ENCODE data around the gene CRABP1.

Gene CRABP1

GRCh38 chr15:78304216-78305066 is 35.7 kb upstream of the CRABP1 start:
- Histone ChIP-seq H3K4me3 (no peak overlapping the region), H3K27ac (no peak overlapping the region), H3K9ac (ENCODE audit: insufficient read length) (no peak overlapping the region), H3K36me3 (ENCODE audit: insufficient read depth, low read length) (no peaks in the 10 kb centered on the region), H3K9me3 (ENCODE audit: low read depth, low read length) (no peaks in the 10 kb centered on the region)
- DNase-seq (ENCODE audit: low read depth, low spot score) = no peak
- TF ChIP-seq FOXP2 (optimal IDR thresholded peaks at IDR 0.05; ENCODE audit: control extremely low read depth, extremely low read length, insufficient read depth) (no peak), POLR2AphosphoS5 (IDR thresholded peaks at IDR 0.05; ENCODE audit: borderline replicate concordance, low read depth, low read length) (no peak), EZH2 (IDR thresholded peaks at IDR 0.05) (no peak)

GRCh38 chr15:78306176-78306774 is 33.9 kb upstream of the CRABP1 start:
- no peak for DNase-seq (ENCODE audit: low read depth, low spot score)
- H3K9me3 ChIP-seq (ENCODE audit: low read depth, low read length) = no peaks in the 10 kb centered on the region
- H3K27ac ChIP-seq = no peak overlapping the region
- H3K36me3 ChIP-seq (ENCODE audit: insufficient read depth, low read length) = no peaks in the 10 kb centered on the region
- H3K4me3 ChIP-seq = no peak overlapping the region
- no peak overlapping the region for H3K9ac ChIP-seq (ENCODE audit: insufficient read length)
- no peak for TF ChIP-seq EZH2 (IDR thresholded peaks at IDR 0.05)
- no peak for TF ChIP-seq POLR2AphosphoS5 (IDR thresholded peaks at IDR 0.05; ENCODE audit: borderline replicate concordance, low read depth, low read length)
- TF ChIP-seq FOXP2 (optimal IDR thresholded peaks at IDR 0.05; ENCODE audit: control extremely low read depth, extremely low read length, insufficient read depth) = no peak

- H3K36me3 ChIP-seq (ENCODE audit: insufficient read depth, low read length) = no peaks in the 10 kb centered on the region
- no peak overlapping the region for H3K4me3 ChIP-seq
- no peak for DNase-seq (ENCODE audit: low read depth, low spot score)
- TF ChIP-seq FOXP2 (optimal IDR thresholded peaks at IDR 0.05; ENCODE audit: control extremely low read depth, extremely low read length, insufficient read depth) (no peak), POLR2AphosphoS5 (IDR thresholded peaks at IDR 0.05; ENCODE audit: borderline replicate concordance, low read depth, low read length) (no peak), EZH2 (IDR thresholded peaks at IDR 0.05) (no peak)
- no peaks in the 10 kb centered on the region for H3K9me3 ChIP-seq (ENCODE audit: low read depth, low read length)
- H3K27ac ChIP-seq = no peak overlapping the region
- H3K9ac ChIP-seq (ENCODE audit: insufficient read length) = no peak overlapping the region
These were observed 32.2 kb upstream of the CRABP1 start for GRCh38 chr15:78307976-78308375.

GRCh38 chr15:78308422-78309032 is 31.6 kb upstream of the CRABP1 start:
- no peak for DNase-seq (ENCODE audit: low read depth, low spot score)
- Histone ChIP-seq H3K9me3 (ENCODE audit: low read depth, low read length) (no peaks in the 10 kb centered on the region), H3K4me3 (no peak overlapping the region), H3K36me3 (ENCODE audit: insufficient read depth, low read length) (no peaks in the 10 kb centered on the region), H3K9ac (ENCODE audit: insufficient read length) (no peak overlapping the region), H3K27ac (no peak overlapping the region)
- TF ChIP-seq FOXP2 (optimal IDR thresholded peaks at IDR 0.05; ENCODE audit: control extremely low read depth, extremely low read length, insufficient read depth) (no peak), POLR2AphosphoS5 (IDR thresholded peaks at IDR 0.05; ENCODE audit: borderline replicate concordance, low read depth, low read length) (no peak), EZH2 (IDR thresholded peaks at IDR 0.05) (no peak)

GRCh38 chr15:78311292-78311691 is 28.9 kb upstream of the CRABP1 start:
- no peak overlapping the region for H3K9ac ChIP-seq (ENCODE audit: insufficient read length)
- H3K27ac ChIP-seq = no peak overlapping the region
- no peaks in the 10 kb centered on the region for H3K36me3 ChIP-seq (ENCODE audit: insufficient read depth, low read length)
- TF ChIP-seq FOXP2 (optimal IDR thresholded peaks at IDR 0.05; ENCODE audit: control extremely low read depth, extremely low read length, insufficient read depth) (no peak), EZH2 (IDR thresholded peaks at IDR 0.05) (no peak), POLR2AphosphoS5 (IDR thresholded peaks at IDR 0.05; ENCODE audit: borderline replicate concordance, low read depth, low read length) (no peak)
- no peaks in the 10 kb centered on the region for H3K9me3 ChIP-seq (ENCODE audit: low read depth, low read length)
- no peak overlapping the region for H3K4me3 ChIP-seq
- no peak for DNase-seq (ENCODE audit: low read depth, low spot score)

GRCh38 chr15:78312536-78312935 is 27.6 kb upstream of the CRABP1 start:
- TF ChIP-seq POLR2AphosphoS5 (IDR thresholded peaks at IDR 0.05; ENCODE audit: borderline replicate concordance, low read depth, low read length) (no peak), FOXP2 (optimal IDR thresholded peaks at IDR 0.05; ENCODE audit: control extremely low read depth, extremely low read length, insufficient read depth) (no peak)
- Histone ChIP-seq H3K9me3 (ENCODE audit: low read depth, low read length) (no peaks in the 10 kb centered on the region), H3K9ac (ENCODE audit: insufficient read length) (no peak overlapping the region), H3K4me3 (no peak overlapping the region), H3K36me3 (ENCODE audit: insufficient read depth, low read length) (no peaks in the 10 kb centered on the region), H3K27ac (no peak overlapping the region)
- no peak for DNase-seq (ENCODE audit: low read depth, low spot score)

- H3K27ac ChIP-seq = no peak overlapping the region
- no peak for DNase-seq (ENCODE audit: low read depth, low spot score)
- H3K36me3 ChIP-seq (ENCODE audit: insufficient read depth, low read length) = no peaks in the 10 kb centered on the region
- no peak overlapping the region for H3K4me3 ChIP-seq
- H3K9me3 ChIP-seq (ENCODE audit: low read depth, low read length) = no peaks in the 10 kb centered on the region
- TF ChIP-seq FOXP2 (optimal IDR thresholded peaks at IDR 0.05; ENCODE audit: control extremely low read depth, extremely low read length, insufficient read depth) (no peak), EZH2 (IDR thresholded peaks at IDR 0.05) (no peak), POLR2AphosphoS5 (IDR thresholded peaks at IDR 0.05; ENCODE audit: borderline replicate concordance, low read depth, low read length) (no peak)
- no peak overlapping the region for H3K9ac ChIP-seq (ENCODE audit: insufficient read length)
These were observed 27.2 kb upstream of the CRABP1 start for GRCh38 chr15:78312957-78313356.

- no peaks in the 10 kb centered on the region for H3K36me3 ChIP-seq (ENCODE audit: insufficient read depth, low read length)
- H3K9me3 ChIP-seq (ENCODE audit: low read depth, low read length) = no peaks in the 10 kb centered on the region
- no peak overlapping the region for H3K9ac ChIP-seq (ENCODE audit: insufficient read length)
- no peak for TF ChIP-seq POLR2AphosphoS5 (IDR thresholded peaks at IDR 0.05; ENCODE audit: borderline replicate concordance, low read depth, low read length)
- TF ChIP-seq EZH2 (IDR thresholded peaks at IDR 0.05) = no peak
- TF ChIP-seq FOXP2 (optimal IDR thresholded peaks at IDR 0.05; ENCODE audit: control extremely low read depth, extremely low read length, insufficient read depth) = no peak
- DNase-seq (ENCODE audit: low read depth, low spot score) = no peak
- no peak overlapping the region for H3K27ac ChIP-seq
- no peak overlapping the region for H3K4me3 ChIP-seq
These were observed 26.8 kb upstream of the CRABP1 start for GRCh38 chr15:78313383-78313782.
